A549 treated with Hydrocortisone at 1 μM for 4 hours (cell line): Measurements from ENCODE around the gene KREMEN1. TPM values are rescaled to one million over a fixed set of nuclear protein-coding genes. Genes with fewer than 3 reads are reported as not detected.

ENCODE experiments used
- total RNA-seq: library from RNA; stranded (reverse); fragments of 200-300 nt; extraction: Qiagen RNA extraction; gene quantifications from 5 replicates; pipeline ENCODE4 v1.2.3, GENCODE V29; 2022

The KREMEN1 gene
- 2.6 to 5.3 TPM (median 4.4 TPM) in 5 replicates for total RNA-seq

GRCh38 chr22:29072979-29073617 lies at the start of gene KREMEN1:
Gene KREMEN1, plus strand, starts transcription at chr22:29073035. Its CDS starts 96 bp downstream, at chr22:29073131.

GRCh38 chr22:29061773-29062172 lies 11.1 kb upstream of the KREMEN1 start, which contains the start of gene C22orf31:
Gene C22orf31, minus strand, starts transcription at chr22:29061831. Its CDS starts 39 bp downstream, at chr22:29061792.

GRCh38 chr22:29205594-29206371 lies 132.9 kb downstream of the KREMEN1 start, which contains the start of gene EMID1:
Gene EMID1, plus strand, starts transcription at chr22:29205896. Its CDS starts 143 bp downstream, at chr22:29206039.

Other genes starting within 250 kb of the KREMEN1 start
- 5.4 to 8.6 TPM (median 7.6 TPM) in 5 replicates for gene ZNRF3, start 189.5 kb upstream of the KREMEN1 start, total RNA-seq
- not detected in 5 replicates for gene C22orf31, start 11.2 kb upstream of the KREMEN1 start, total RNA-seq
- gene EMID1, start 132.9 kb downstream of the KREMEN1 start, total RNA-seq, result 0.15 to 0.61 TPM (median 0.48 TPM) in 5 replicates
- 20.6 to 28.9 TPM (median 26.2 TPM) in 5 replicates for gene RHBDD3, start 194.9 kb downstream of the KREMEN1 start, total RNA-seq
- gene EWSR1, start 195.2 kb downstream of the KREMEN1 start, total RNA-seq, result 204 to 246 TPM (median 207 TPM) in 5 replicates
- gene GAS2L1, start 233.6 kb downstream of the KREMEN1 start, total RNA-seq, result 26.7 to 39.7 TPM (median 33.8 TPM) in 5 replicates
- 0.17 to 0.38 TPM (median 0.25 TPM) in 5 replicates for gene RASL10A, start 242.7 kb downstream of the KREMEN1 start, total RNA-seq